Tibial nerve (tissue), 4 donors: ENCODE data around the gene ATP11A.

ENCODE experiments used
- CTCF ChIP-seq, 5 experiments: fragments of 200-600 bp in 3 of 5; fragments of 450-650 bp in 2 of 5; sonication (generic) in 3 of 5; IDR thresholded peaks; one replicate each; pipeline ENCODE4 v1.5.1; 2016 to 2019; ENCODE audit warnings: antibody characterized with exemption in 5 of 5, mild to moderate bottlenecking in 3 of 5, moderate library complexity in 2 of 5
- EP300 ChIP-seq, 2 donors: sonication (generic); formaldehyde crosslinking; IDR thresholded peaks; one replicate each; pipeline ENCODE4 v1.6.1; 2017; ENCODE audit warnings: antibody characterized with exemption in 2 of 2, mild to moderate bottlenecking in 1 of 2
- POLR2A ChIP-seq, 2 donors: fragments of 450-650 bp; IDR thresholded peaks; one replicate each; pipeline ENCODE4 v1.6.1; 2017; ENCODE audit warnings: antibody characterized with exemption in 2 of 2, mild to moderate bottlenecking in 2 of 2, moderate library complexity in 2 of 2

- no peak for TF ChIP-seq CTCF (IDR thresholded peaks at IDR 0.05)
- TF ChIP-seq POLR2A (IDR thresholded peaks at IDR 0.05): no peak
- no peak for TF ChIP-seq EP300 (IDR thresholded peaks at IDR 0.05)
These were observed 72.8 kb downstream of the ATP11A start for GRCh38 chr13:112762690-112763080.
